Liver (tissue), 9 donors: ENCODE results near the gene MXRA8. TPM values are rescaled to one million over a fixed set of nuclear protein-coding genes. Genes with fewer than 3 reads are reported as not detected.
A peak's percentile ranks its signal among the peaks of the same experiment; 100 is the strongest.
"Not testable (repeated sequence)": the region's sequence is repeated elsewhere in the genome, so short reads cannot be mapped to it uniquely, and the experiment has no call there.

ENCODE experiments used
- DNase-seq: peaks from one replicate; pipeline ENCODE4 v3.0.0-alpha.2; 2017; ENCODE audit warnings: low spot score
- H3K27ac ChIP-seq, 2 donors: one replicate each; pipeline ENCODE4 v1.7.0; 2013; ENCODE audit warnings: inconsistent platforms in 2 of 2, low read length in 2 of 2, control low read depth in 1 of 2, low read depth in 1 of 2, mild to moderate bottlenecking in 1 of 2
- H3K27me3 ChIP-seq, 4 donors: one replicate each; pipeline versions ENCODE4 v1.6.1 to v1.7.0; 2013; ENCODE audit warnings: low read length in 3 of 4, inconsistent platforms in 1 of 4, mild to moderate bottlenecking in 1 of 4, moderate library complexity in 1 of 4; ENCODE audit not compliant: control insufficient read depth in 4 of 4, insufficient read depth in 4 of 4
- H3K36me3 ChIP-seq, 4 donors: one replicate each; pipeline versions ENCODE4 v1.6.1 to v1.7.0; 2013; ENCODE audit warnings: low read length in 3 of 4, mild to moderate bottlenecking in 3 of 4, low read depth in 1 of 4, moderate library complexity in 1 of 4; ENCODE audit not compliant: control insufficient read depth in 4 of 4, insufficient read depth in 3 of 4
- H3K4me1 ChIP-seq, 4 donors: one replicate each; pipeline versions ENCODE4 v1.6.1 to v1.7.0; 2013; ENCODE audit warnings: low read length in 3 of 4, mild to moderate bottlenecking in 3 of 4, moderate library complexity in 1 of 4; ENCODE audit not compliant: control insufficient read depth in 4 of 4, insufficient read depth in 4 of 4
- H3K4me3 ChIP-seq, 3 donors: one replicate each; pipeline versions ENCODE4 v1.6.1 to v1.7.0; 2013; ENCODE audit warnings: low read length in 3 of 3, control low read depth in 1 of 3, low read depth in 1 of 3, mild to moderate bottlenecking in 1 of 3
- H3K9ac ChIP-seq, 2 donors: one replicate each; pipeline ENCODE4 v1.7.0; 2013; ENCODE audit warnings: low read length in 2 of 2, mild to moderate bottlenecking in 2 of 2, moderate library complexity in 2 of 2, control low read depth in 1 of 2, low read depth in 1 of 2
- H3K9me3 ChIP-seq, 4 donors: one replicate each; pipeline versions ENCODE4 v1.6.1 to v1.7.0; 2013; ENCODE audit warnings: low read length in 3 of 4; ENCODE audit not compliant: control insufficient read depth in 4 of 4
- ATF3 ChIP-seq: IDR thresholded peaks from 2 replicates; pipeline ENCODE4 v1.6.1; 2016; ENCODE audit warnings: antibody characterized with exemption
- CTCF ChIP-seq: fragments of 150-350 bp; IDR thresholded peaks from 2 replicates; pipeline ENCODE4 v1.5.1; 2017; ENCODE audit warnings: improper control_type of control experiment, low read depth, low read length; ENCODE audit not compliant: missing input control
- FOXA1 ChIP-seq: IDR thresholded peaks from 2 replicates; pipeline ENCODE4 v1.6.1; 2016; ENCODE audit warnings: antibody characterized with exemption
- FOXA2 ChIP-seq: IDR thresholded peaks from 2 replicates; pipeline ENCODE4 v1.6.1; 2016; ENCODE audit warnings: antibody characterized with exemption
- GABPA ChIP-seq, 2 donors: IDR thresholded peaks in 1 of 2; conservative IDR thresholded peaks in 1 of 2; 2 replicates each; pipeline ENCODE4 v1.6.1; 2016; ENCODE audit warnings: antibody characterized with exemption in 2 of 2, mild to moderate bottlenecking in 1 of 2, moderate library complexity in 1 of 2
- HNF4A ChIP-seq, 2 donors: conservative IDR thresholded peaks; 2 replicates each; pipeline ENCODE4 v1.6.1; 2016; ENCODE audit warnings: antibody characterized with exemption in 2 of 2, mild to moderate bottlenecking in 2 of 2
- HNF4G ChIP-seq: IDR thresholded peaks from 2 replicates; pipeline ENCODE4 v1.6.1; 2016; ENCODE audit warnings: antibody characterized with exemption
- JUND ChIP-seq, 2 donors: IDR thresholded peaks; 2 replicates each; pipeline ENCODE4 v1.6.1; 2016; ENCODE audit warnings: antibody characterized with exemption in 2 of 2
- MAX ChIP-seq: IDR thresholded peaks from 2 replicates; pipeline ENCODE4 v1.6.1; 2016; ENCODE audit warnings: antibody characterized with exemption
- RAD21 ChIP-seq, 2 donors: IDR thresholded peaks; 2 replicates each; pipeline ENCODE4 v1.6.1; 2016; ENCODE audit warnings: antibody characterized with exemption in 2 of 2, mild to moderate bottlenecking in 2 of 2
- REST ChIP-seq: IDR thresholded peaks from 2 replicates; pipeline ENCODE4 v1.6.1; 2016; ENCODE audit warnings: antibody characterized with exemption, mild to moderate bottlenecking
- RXRA ChIP-seq, 2 donors: IDR thresholded peaks; 2 replicates each; pipeline ENCODE4 v1.6.1; 2017 to 2018; ENCODE audit warnings: antibody characterized with exemption in 2 of 2, mild to moderate bottlenecking in 1 of 2
- YY1 ChIP-seq: IDR thresholded peaks from 2 replicates; pipeline ENCODE4 v1.6.1; 2016; ENCODE audit warnings: antibody characterized with exemption, mild to moderate bottlenecking
- WGBS: extraction: QIAGEN DNeasy Blood & Tissue Kit; methylation state at CpG from one replicate; pipeline ENCODE4 v1.1.7; 2013; 5-methylcytosine and 5-hydroxymethylcytosine counted together
- polyA plus RNA-seq, 2 donors: library from polyadenylated mRNA; stranded (reverse) in 1 of 2; unstranded in 1 of 2; fragments of 200-250 nt in 1 of 2; fragments of >200 nt in 1 of 2; fragmentation: Nextera tagmentation in 1 of 2; extraction: Ambion mirVana in 1 of 2; gene quantifications; one replicate each; pipeline versions ENCODE4 v1.2.1 to v1.2.3, GENCODE V29; 2013 to 2015
- total RNA-seq, 2 donors: library from RNA; depleted of rRNA; stranded (reverse); fragments of >200 nt; gene quantifications; one replicate each; pipeline ENCODE4 v1.2.3, GENCODE V29; 2014
- TF ChIP-seq, protein P1 (sequence below): IDR thresholded peaks from 2 replicates; pipeline ENCODE4 v1.6.1; 2016; ENCODE audit warnings: antibody characterized with exemption
- donor health status: healthy.
- donor health status: healthy.
- donor health status: healthy.
- donor health status: healthy.
- donor health status: healthy.

The MXRA8 gene
- total and polyA plus RNA-seq, 4 donors: 1.8 to 5.9 (median 4.2) TPM

- H3K9me3 ChIP-seq: no peaks in the 10 kb centered on the region
- DNase-seq: no peak
- WGBS: 72% methylated on average over 9 of the region's 9 CpGs
- no peak overlapping the region for H3K9ac ChIP-seq
- H3K36me3 ChIP-seq: peaks cover 6 to 24% (median 13%) of the 10 kb centered on the region in 4 donors
- no peak for TF ChIP-seq FOXA1
- peak; percentile 95 to 97 for TF ChIP-seq JUND (IDR thresholded peaks at IDR 0.05)
- no peak for TF ChIP-seq HNF4G
- H3K27me3 ChIP-seq: no peaks in the 10 kb centered on the region
- peaks cover 3 to 15% (median 7%) of the 10 kb centered on the region in 4 donors for H3K4me1 ChIP-seq
- H3K27ac ChIP-seq: no peak overlapping the region
- H3K4me3 ChIP-seq: no peak overlapping the region
Measured at GRCh38 chr1:1318131-1318652, 40.2 kb downstream of the MXRA8 start.

- no peak for DNase-seq
- Histone ChIP-seq H3K27me3 (no peaks in the 10 kb centered on the region), H3K9me3 (no peaks in the 10 kb centered on the region), H3K9ac (no peak overlapping the region), H3K36me3 (peaks cover 6 to 31% (median 16%) of the 10 kb centered on the region in 4 donors), H3K4me1 (peaks cover 0 to 10% (median 4%) of the 10 kb centered on the region in 4 donors), H3K4me3 (no peak overlapping the region), H3K27ac (no peak overlapping the region)
- TF ChIP-seq RXRA (IDR thresholded peaks at IDR 0.05) (no peak), MAX (no peak), ATF3 (no peak), FOXA1 (no peak), YY1 (no peak), HNF4A (conservative IDR thresholded peaks at IDR 0.05) (no peak), GABPA (IDR thresholded peaks at IDR 0.05 in 1 of 2, conservative IDR thresholded peaks at IDR 0.05 in 1 of 2) (no peak), FOXA2 (no peak), REST (no peak), CTCF (no peak), RAD21 (IDR thresholded peaks at IDR 0.05) (no peak)
- TF ChIP-seq, protein P1, sequence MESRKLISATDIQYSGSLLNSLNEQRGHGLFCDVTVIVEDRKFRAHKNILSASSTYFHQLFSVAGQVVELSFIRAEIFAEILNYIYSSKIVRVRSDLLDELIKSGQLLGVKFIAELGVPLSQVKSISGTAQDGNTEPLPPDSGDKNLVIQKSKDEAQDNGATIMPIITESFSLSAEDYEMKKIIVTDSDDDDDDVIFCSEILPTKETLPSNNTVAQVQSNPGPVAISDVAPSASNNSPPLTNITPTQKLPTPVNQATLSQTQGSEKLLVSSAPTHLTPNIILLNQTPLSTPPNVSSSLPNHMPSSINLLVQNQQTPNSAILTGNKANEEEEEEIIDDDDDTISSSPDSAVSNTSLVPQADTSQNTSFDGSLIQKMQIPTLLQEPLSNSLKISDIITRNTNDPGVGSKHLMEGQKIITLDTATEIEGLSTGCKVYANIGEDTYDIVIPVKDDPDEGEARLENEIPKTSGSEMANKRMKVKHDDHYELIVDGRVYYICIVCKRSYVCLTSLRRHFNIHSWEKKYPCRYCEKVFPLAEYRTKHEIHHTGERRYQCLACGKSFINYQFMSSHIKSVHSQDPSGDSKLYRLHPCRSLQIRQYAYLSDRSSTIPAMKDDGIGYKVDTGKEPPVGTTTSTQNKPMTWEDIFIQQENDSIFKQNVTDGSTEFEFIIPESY: no peak
- 92% methylated on average over 6 of the region's 6 CpGs for WGBS
Measured at GRCh38 chr1:1317420-1317819, 40.9 kb downstream of the MXRA8 start.

- H3K27ac ChIP-seq, H3K4me3 ChIP-seq, DNase-seq, H3K9ac ChIP-seq, H3K27me3 ChIP-seq, H3K9me3 ChIP-seq, H3K4me1 ChIP-seq: not testable (repeated sequence)
- peaks cover 6 to 41% (median 18%) of the 10 kb centered on the region in 4 donors for H3K36me3 ChIP-seq
- WGBS: 89% methylated on average over 8 of the region's 8 CpGs
Measured at GRCh38 chr1:1316199-1316598, 42.2 kb downstream of the MXRA8 start.
